Forelimb muscle (tissue), 1 donor: Measurements from ENCODE around the gene TCN1. TPM values are rescaled to one million over a fixed set of nuclear protein-coding genes. Genes with fewer than 3 reads are reported as not detected.

Experiments used
- DNase-seq: peaks from one replicate; pipeline ENCODE4 v3.0.0-alpha.2; 2013; ENCODE audit warnings: low read depth
- polyA plus RNA-seq: library from polyadenylated mRNA; unstranded; fragments of 120-200 nt; gene quantifications from one replicate; pipeline ENCODE4 v1.2.1, GENCODE V29; 2013; ENCODE audit not compliant: insufficient read length

The TCN1 gene
- polyA plus RNA-seq, 1 donor, result 0.23 TPM

GRCh38 chr11:59807047-59807610 is 59.2 kb downstream of the TCN1 start:
- no peak for DNase-seq

GRCh38 chr11:59804061-59804460 is 62.2 kb downstream of the TCN1 start:
- DNase-seq, result no peak

Other genes with a start within 250 kb of the TCN1 start
- 25.2 TPM for gene PATL1, start 197.4 kb downstream of the TCN1 start, polyA plus RNA-seq
- gene OR10V1, start 152.6 kb downstream of the TCN1 start, polyA plus RNA-seq, result not detected
- 4.7 TPM for gene STX3, start 111.1 kb downstream of the TCN1 start, polyA plus RNA-seq
- 31.6 TPM for gene MRPL16, start 55.7 kb downstream of the TCN1 start, polyA plus RNA-seq
- not detected for gene CBLIF, start 21.0 kb downstream of the TCN1 start, polyA plus RNA-seq
- gene OOSP3, start 12.3 kb upstream of the TCN1 start, polyA plus RNA-seq, result not detected
- not detected for gene OOSP1, start 71.9 kb upstream of the TCN1 start, polyA plus RNA-seq
- not detected for gene OOSP4A, start 97.5 kb upstream of the TCN1 start, polyA plus RNA-seq
- not detected for gene OOSP4B, start 150.7 kb upstream of the TCN1 start, polyA plus RNA-seq
- gene OOSP2, start 173.9 kb upstream of the TCN1 start, polyA plus RNA-seq, result not detected
- gene MS4A3, start 190.2 kb upstream of the TCN1 start, polyA plus RNA-seq, result 0.80 TPM
- gene MS4A2, start 222.2 kb upstream of the TCN1 start, polyA plus RNA-seq, result 0.37 TPM